GM19099 (cell line): ENCODE measurements around the gene ASB16.

Experiments
- POLR2A ChIP-seq: IDR thresholded peaks from 3 replicates; pipeline ENCODE4 v1.6.1; 2011; ENCODE audit warnings: low read depth; ENCODE audit not compliant: insufficient read length; ENCODE audit errors: extremely low read depth

The ASB16 gene

DNA sequence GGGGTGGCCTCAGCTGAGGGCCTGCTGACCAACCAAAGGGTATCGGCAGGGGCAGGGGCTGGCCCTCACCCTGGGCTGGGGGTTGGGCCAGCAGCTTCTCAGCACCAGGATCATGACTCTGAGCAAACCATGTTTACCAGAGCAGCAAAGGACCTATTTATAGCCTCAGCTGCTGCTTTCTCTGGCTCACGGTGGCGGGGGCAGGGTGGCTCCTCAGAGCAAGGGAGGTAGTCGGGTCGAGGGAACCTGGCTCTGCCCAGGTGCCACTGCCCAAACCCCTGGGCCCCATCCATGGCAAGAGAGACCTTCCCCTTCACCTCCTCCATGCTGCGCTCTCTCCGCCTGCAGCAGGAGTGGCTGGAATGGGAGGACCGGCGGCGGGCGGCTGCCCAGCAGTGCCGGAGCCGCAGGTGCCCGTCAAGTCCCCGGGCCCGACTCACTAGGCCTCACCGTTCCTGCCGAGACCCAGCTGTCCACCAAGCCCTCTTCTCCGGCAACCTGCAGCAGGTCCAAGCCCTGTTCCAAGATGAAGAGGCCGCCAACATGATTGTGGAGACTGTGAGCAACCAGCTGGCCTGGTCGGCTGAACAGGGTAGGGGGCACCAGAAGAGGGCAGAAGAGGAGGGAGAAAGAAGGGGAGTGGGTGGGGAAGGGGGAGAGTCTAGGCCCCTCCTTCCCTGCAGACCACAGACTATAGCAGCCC is at the start of gene ASB16:
TSS of gene ASB16 (plus strand) at position 206 of the 703 bp plus-strand sequence. CDS start at position 292, 86 bp downstream.
- TF ChIP-seq POLR2A = no peak

DNA sequence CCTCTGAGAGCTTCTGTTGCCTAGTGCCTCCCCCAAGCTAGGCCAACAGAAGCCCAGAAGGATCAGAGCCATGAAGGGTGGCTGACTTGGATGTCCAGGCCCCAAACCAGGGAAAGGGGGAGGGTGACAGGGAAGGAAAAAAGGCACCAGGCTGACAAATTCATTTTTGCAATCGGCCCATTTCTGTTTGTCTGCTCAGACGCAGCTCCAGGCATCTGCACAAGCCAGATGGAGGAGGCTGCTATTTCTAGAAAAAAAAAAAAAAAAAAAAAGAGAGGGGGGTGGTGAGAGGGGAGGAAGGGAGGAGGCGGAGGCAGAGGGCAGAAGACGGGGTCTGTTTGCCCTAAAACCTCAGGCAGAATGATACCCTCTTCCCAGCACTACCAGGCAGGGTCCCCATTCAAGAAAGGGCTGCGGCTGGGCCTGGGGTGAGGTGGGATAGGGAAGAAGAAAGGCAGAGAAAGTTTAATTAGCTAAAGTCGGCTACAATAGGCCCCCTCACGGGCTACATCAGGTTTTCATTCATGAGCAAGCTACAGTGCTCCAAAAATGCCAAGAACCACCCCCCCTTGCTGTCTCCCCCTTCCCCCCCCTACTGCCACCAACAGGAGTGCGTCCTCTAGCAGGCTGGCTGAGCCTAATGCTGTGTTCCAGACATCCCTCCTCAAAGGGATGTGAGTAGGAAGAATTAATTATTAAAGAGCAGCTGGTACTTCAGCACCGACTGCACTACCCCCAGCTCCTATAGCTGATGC is 49.5 kb upstream of the ASB16 start:
- no peak for TF ChIP-seq POLR2A

GRCh38 chr17:44121997-44122815 is 48.3 kb upstream of the ASB16 start:
- no peak for TF ChIP-seq POLR2A

GRCh38 chr17:44122816-44123355 is 47.6 kb upstream of the ASB16 start:
- no peak for TF ChIP-seq POLR2A

GRCh38 chr17:44123356-44124117 is 47.0 kb upstream of the ASB16 start, which contains the start of gene HDAC5:
Gene HDAC5, minus strand, starts transcription at chr17:44123641. Its CDS starts 6,126 bp downstream, at chr17:44117515.
- peak; percentile 64 for TF ChIP-seq POLR2A

DNA sequence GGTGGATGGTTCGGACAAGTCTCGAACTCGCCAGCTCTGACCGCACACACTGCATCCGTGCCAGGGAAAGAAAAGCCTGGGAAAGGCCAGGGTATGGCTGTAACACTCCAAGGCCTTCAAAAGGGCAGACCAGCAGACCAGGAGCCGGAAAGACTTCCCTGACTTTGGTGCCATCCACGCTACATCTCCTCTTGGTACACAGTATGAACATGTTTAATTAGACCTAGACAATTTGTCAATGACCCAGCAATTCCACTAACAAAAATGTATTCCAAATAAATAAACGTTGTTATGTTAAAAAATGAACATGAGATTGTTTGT is 46.4 kb upstream of the ASB16 start:
- TF ChIP-seq POLR2A = no peak

- no peak for TF ChIP-seq POLR2A
Measured at GRCh38 chr17:44128383-44128782, 42.1 kb upstream of the ASB16 start.

GRCh38 chr17:44130693-44131349 is 39.7 kb upstream of the ASB16 start:
- no peak for TF ChIP-seq POLR2A

- no peak for TF ChIP-seq POLR2A
Measured at GRCh38 chr17:44132275-44132821, 38.2 kb upstream of the ASB16 start.

- no peak for TF ChIP-seq POLR2A
Measured at GRCh38 chr17:44133918-44134476, 36.5 kb upstream of the ASB16 start.

- TF ChIP-seq POLR2A = no peak
Measured at GRCh38 chr17:44134752-44135568, 35.5 kb upstream of the ASB16 start.

GRCh38 chr17:44137891-44138709 is 32.4 kb upstream of the ASB16 start:
- TF ChIP-seq POLR2A = no peak
